ENCODE data around the gene EEF1A1. TPM values are rescaled to one million over a fixed set of nuclear protein-coding genes. Genes with fewer than 3 reads are reported as not detected.
"Not testable (repeated sequence)": the region's sequence is repeated elsewhere in the genome, so short reads cannot be mapped to it uniquely, and the experiment has no call there.

EEF1A1 gene
- total RNA-seq, 2 donors from 2014 or later = 10,985 to 16,838 TPM

- DNase-seq (ENCODE audit: low spot score in 2 of 2); H3K9me3 Mint-ChIP-seq: not testable (repeated sequence)
Observed at GRCh38 chr6:73518100-73518981, 2.5 kb downstream of the EEF1A1 start.

GRCh38 chr6:73516514-73517489 is 4.0 kb downstream of the EEF1A1 start:
- H3K36me3 Mint-ChIP-seq = peaks cover 48% of the 10 kb centered on the region in 2 donors
- no peaks in the 10 kb centered on the region for H3K9me3 Mint-ChIP-seq
- peak overlapping the region; percentile 85 to 92 for H3K27ac Mint-ChIP-seq
- DNase-seq (ENCODE audit: low spot score in 2 of 2) = no peak
- ATAC-seq = no peak

More at GRCh38 chr6:73518100-73518981, 2.5 kb downstream of the EEF1A1 start:
- peak overlapping the region; percentile 100 for H3K27ac Mint-ChIP-seq
- peaks cover 48 to 50% of the 10 kb centered on the region in 2 donors for H3K36me3 Mint-ChIP-seq
- ATAC-seq = not testable (repeated sequence)

GRCh38 chr6:73515204-73515655 is 5.6 kb downstream of the EEF1A1 start:
- H3K36me3 Mint-ChIP-seq = peaks cover 36 to 38% of the 10 kb centered on the region in 2 donors
- peak overlapping the region; percentile 85 to 92 for H3K27ac Mint-ChIP-seq
- peak; percentile 3 to 31 for ATAC-seq
- DNase-seq (ENCODE audit: low spot score in 2 of 2) = no peak
- H3K9me3 Mint-ChIP-seq = no peaks in the 10 kb centered on the region

GRCh38 chr6:73514746-73515110 is 6.1 kb downstream of the EEF1A1 start:
- H3K36me3 Mint-ChIP-seq = peaks cover 31 to 33% of the 10 kb centered on the region in 2 donors
- ATAC-seq (peak; percentile 3 to 8), DNase-seq (ENCODE audit: low spot score in 2 of 2) (no peak)

GRCh38 chr6:73513496-73513854 is 7.4 kb downstream of the EEF1A1 start:
- DNase-seq (ENCODE audit: low spot score in 2 of 2) = no peak
- peaks cover 18 to 21% of the 10 kb centered on the region in 2 donors for H3K36me3 Mint-ChIP-seq
- H3K27ac Mint-ChIP-seq = peak overlapping the region; percentile 56 to 85
- no peaks in the 10 kb centered on the region for H3K9me3 Mint-ChIP-seq
- ATAC-seq = no peak

More at GRCh38 chr6:73514746-73515110, 6.1 kb downstream of the EEF1A1 start:
- Mint-ChIP-seq H3K9me3 (no peaks in the 10 kb centered on the region), H3K27ac (peak overlapping the region; percentile 85 to 92)

DNA sequence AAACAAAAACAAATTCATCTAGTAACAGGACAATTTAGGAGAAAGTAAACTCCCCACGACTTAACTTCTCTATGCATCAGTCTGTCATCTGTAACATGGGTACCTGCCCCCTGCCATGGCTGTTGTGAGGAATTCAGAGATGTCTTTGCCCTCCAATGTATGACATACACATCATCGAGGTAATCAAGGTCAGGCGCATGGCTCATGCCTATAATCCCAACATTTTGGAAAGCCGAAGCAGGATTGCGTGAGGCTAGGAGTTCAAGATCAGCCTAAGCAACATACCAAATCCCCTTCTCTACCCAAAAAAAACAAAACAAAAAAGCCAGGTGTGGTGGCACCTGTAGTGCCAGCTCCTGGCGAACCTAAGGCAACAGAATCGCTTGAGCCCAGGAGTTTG is 9.0 kb downstream of the EEF1A1 start:
- Mint-ChIP-seq H3K36me3 (peaks cover 6 to 7% of the 10 kb centered on the region in 2 donors), H3K27ac (peak overlapping the region; percentile 67 to 86), H3K9me3 (no peaks in the 10 kb centered on the region)
- peak in 1 of 2 donors; percentile 7 for ATAC-seq
- DNase-seq (ENCODE audit: low spot score in 2 of 2) = no peak

- peaks cover 0 to 4% of the 10 kb centered on the region in 2 donors for H3K36me3 Mint-ChIP-seq
- no peaks in the 10 kb centered on the region for H3K9me3 Mint-ChIP-seq
- H3K27ac Mint-ChIP-seq = peak overlapping the region in 1 of 2 donors; percentile 70
- peak in 1 of 2 donors; percentile 0 for ATAC-seq
- DNase-seq (ENCODE audit: low spot score in 2 of 2) = no peak
Observed at GRCh38 chr6:73509851-73510250, 11.0 kb downstream of the EEF1A1 start.

- H3K27ac Mint-ChIP-seq = no peak overlapping the region
Observed at GRCh38 chr6:73508776-73509175, 12.1 kb downstream of the EEF1A1 start.

GRCh38 chr6:73506246-73506645 is 14.6 kb downstream of the EEF1A1 start:
- no peak for DNase-seq (ENCODE audit: low spot score in 2 of 2)
- Mint-ChIP-seq H3K36me3 (peaks cover 0 to 21% of the 10 kb centered on the region in 2 donors), H3K9me3 (no peaks in the 10 kb centered on the region), H3K27ac (no peak overlapping the region)
- ATAC-seq = no peak

More at GRCh38 chr6:73508776-73509175, 12.1 kb downstream of the EEF1A1 start:
- peak in 1 of 2 donors; percentile 12 for ATAC-seq
- Mint-ChIP-seq H3K36me3 (peaks cover 0 to 15% of the 10 kb centered on the region in 2 donors), H3K9me3 (no peaks in the 10 kb centered on the region)
- DNase-seq (ENCODE audit: low spot score in 2 of 2) = no peak

- not testable (repeated sequence) for H3K27ac Mint-ChIP-seq; ATAC-seq; H3K9me3 Mint-ChIP-seq; DNase-seq (ENCODE audit: low spot score in 2 of 2)
- H3K36me3 Mint-ChIP-seq = peaks cover 0 to 21% of the 10 kb centered on the region in 2 donors
Observed at GRCh38 chr6:73505705-73506104, 15.1 kb downstream of the EEF1A1 start.

DNA sequence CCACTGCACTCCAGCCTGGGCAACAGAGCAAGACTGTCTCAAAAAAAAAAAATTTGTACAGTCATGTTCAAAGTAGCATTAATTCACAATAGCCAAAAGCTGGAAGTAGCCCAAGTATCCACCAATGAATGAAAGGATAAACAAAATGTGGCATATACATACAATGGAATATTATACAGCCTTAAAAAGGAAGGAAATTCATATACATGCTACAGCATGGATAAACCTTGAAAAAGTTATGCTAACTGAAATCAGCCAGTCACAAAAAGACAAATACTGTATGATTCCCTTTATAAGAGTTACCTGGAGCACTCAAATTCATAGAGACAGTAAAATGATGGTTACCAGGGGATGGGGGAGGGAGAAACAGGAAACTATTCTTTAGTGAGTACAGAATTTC is 15.7 kb downstream of the EEF1A1 start:
- H3K36me3 Mint-ChIP-seq = peaks cover 0 to 21% of the 10 kb centered on the region in 2 donors
- no peaks in the 10 kb centered on the region for H3K9me3 Mint-ChIP-seq

GRCh38 chr6:73504160-73504559 is 16.7 kb downstream of the EEF1A1 start:
- Mint-ChIP-seq H3K27ac (no peak overlapping the region), H3K9me3 (no peaks in the 10 kb centered on the region), H3K36me3 (peaks cover 0 to 21% of the 10 kb centered on the region in 2 donors)
- ATAC-seq (no peak), DNase-seq (ENCODE audit: low spot score in 2 of 2) (no peak)

More for the DNA sequence above, 15.7 kb downstream of the EEF1A1 start:
- ATAC-seq = no peak
- no peak for DNase-seq (ENCODE audit: low spot score in 2 of 2)
- no peak overlapping the region for H3K27ac Mint-ChIP-seq

DNA sequence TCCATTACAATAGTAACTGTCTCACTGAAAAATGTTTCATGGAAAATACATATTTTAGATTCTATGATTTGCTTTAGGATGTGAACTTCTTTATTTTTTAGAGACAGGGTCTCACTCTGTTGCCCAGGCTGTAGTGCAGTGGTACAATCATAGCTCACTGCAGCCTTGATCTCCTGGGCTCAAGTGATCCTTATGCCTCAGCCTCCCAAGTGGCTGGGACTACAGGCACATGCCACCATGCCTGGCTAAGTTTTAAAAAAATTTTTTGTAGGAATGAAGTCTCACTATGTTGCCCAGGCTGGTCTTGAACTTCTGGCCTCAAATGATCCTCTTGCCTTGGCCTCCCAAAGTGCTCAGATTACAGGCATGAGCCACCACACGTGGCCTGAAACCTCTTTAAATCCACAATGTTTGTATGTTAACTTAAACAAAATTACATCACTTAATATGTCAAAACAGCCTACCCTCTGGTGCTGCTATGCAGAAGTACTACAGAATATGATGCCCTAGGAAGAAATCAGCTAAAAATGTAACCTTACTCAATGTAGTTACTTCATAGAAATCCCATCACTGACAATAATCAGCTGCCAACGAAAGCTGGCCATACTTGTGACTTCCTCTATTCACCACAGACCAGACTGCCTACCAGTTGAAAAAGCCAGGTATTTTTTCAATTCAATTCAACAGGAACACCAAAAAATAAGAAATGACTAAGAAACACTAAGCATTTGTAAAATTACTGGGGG is 17.6 kb downstream of the EEF1A1 start:
- ATAC-seq = no peak
- no peak for DNase-seq (ENCODE audit: low spot score in 2 of 2)
- peak overlapping the region in 1 of 2 donors; percentile 50 for H3K27ac Mint-ChIP-seq
- peaks cover 0 to 21% of the 10 kb centered on the region in 2 donors for H3K36me3 Mint-ChIP-seq
- H3K9me3 Mint-ChIP-seq = no peaks in the 10 kb centered on the region

GRCh38 chr6:73497915-73498314 is 22.9 kb downstream of the EEF1A1 start:
- Mint-ChIP-seq H3K9me3 (no peaks in the 10 kb centered on the region), H3K36me3 (no peaks in the 10 kb centered on the region), H3K27ac (no peak overlapping the region)
- DNase-seq (ENCODE audit: low spot score in 2 of 2) = no peak
- no peak for ATAC-seq

DNA sequence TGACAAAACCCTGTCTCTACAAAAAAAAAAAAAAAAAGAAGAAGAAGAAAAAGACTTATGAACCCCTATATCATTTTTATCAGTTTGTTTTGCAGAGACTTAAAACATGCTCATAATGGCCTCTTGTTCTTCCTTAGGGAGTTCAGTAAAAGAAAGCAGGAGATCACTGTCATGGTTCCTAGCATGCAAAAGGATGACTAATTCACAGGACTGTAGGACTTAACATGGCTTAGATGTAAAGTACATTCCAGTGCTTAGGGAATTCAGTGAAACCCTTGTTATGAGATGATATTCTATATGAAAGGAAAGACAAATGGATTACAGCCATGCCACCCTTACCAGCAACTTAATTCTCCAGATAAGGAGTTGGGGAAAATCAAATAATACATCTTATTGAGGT is 29.5 kb downstream of the EEF1A1 start:
- H3K27ac Mint-ChIP-seq = no peak overlapping the region
- H3K9me3 Mint-ChIP-seq = no peaks in the 10 kb centered on the region
- DNase-seq (ENCODE audit: low spot score in 2 of 2) = no peak
- H3K36me3 Mint-ChIP-seq = peaks cover 11 to 28% of the 10 kb centered on the region in 2 donors
- ATAC-seq = no peak

- ATAC-seq (no peak), DNase-seq (ENCODE audit: low spot score in 2 of 2) (no peak)
- peaks cover 11 to 28% of the 10 kb centered on the region in 2 donors for H3K36me3 Mint-ChIP-seq
- H3K27ac Mint-ChIP-seq = no peak overlapping the region
- no peaks in the 10 kb centered on the region for H3K9me3 Mint-ChIP-seq
Observed at GRCh38 chr6:73487473-73487872, 33.4 kb downstream of the EEF1A1 start.

Data from activated naive CD4-positive, alpha-beta T cell treated with anti-CD3 and anti-CD28 coated beads, Interleukin-2, amount 50 U/mL, for 72 hours (primary cell).